Measurements from ENCODE around the gene OSBPL3.

OSBPL3 gene

GRCh38 chr7:24862461-24862860 lies 117.5 kb downstream of the OSBPL3 start:
- no peak for DNase-seq (ENCODE audit: low spot score)

GRCh38 chr7:24861336-24861735 lies 118.6 kb downstream of the OSBPL3 start:
- no peak for DNase-seq (ENCODE audit: low spot score)

- DNase-seq (ENCODE audit: low spot score) = no peak
These were observed 119.4 kb downstream of the OSBPL3 start for GRCh38 chr7:24860611-24861010.

- DNase-seq (ENCODE audit: low spot score) = no peak
These were observed 121.6 kb downstream of the OSBPL3 start for GRCh38 chr7:24858108-24858977.

- no peak for DNase-seq (ENCODE audit: low spot score)
These were observed 122.4 kb downstream of the OSBPL3 start for GRCh38 chr7:24857623-24858022.

- DNase-seq (ENCODE audit: low spot score) = no peak
These were observed 125.1 kb downstream of the OSBPL3 start for GRCh38 chr7:24854866-24855265.

GRCh38 chr7:24851786-24852185 lies 128.2 kb downstream of the OSBPL3 start:
- DNase-seq (ENCODE audit: low spot score) = no peak

GRCh38 chr7:24848878-24849277 lies 131.1 kb downstream of the OSBPL3 start:
- DNase-seq (ENCODE audit: low spot score) = no peak

GRCh38 chr7:24847754-24848153 lies 132.2 kb downstream of the OSBPL3 start:
- no peak for DNase-seq (ENCODE audit: low spot score)

GRCh38 chr7:24843821-24844434 lies 136.1 kb downstream of the OSBPL3 start:
- DNase-seq (ENCODE audit: low spot score) = no peak

- no peak for DNase-seq (ENCODE audit: low spot score)
These were observed 137.3 kb downstream of the OSBPL3 start for GRCh38 chr7:24842449-24843241.

GRCh38 chr7:24842029-24842428 lies 137.9 kb downstream of the OSBPL3 start:
- no peak for DNase-seq (ENCODE audit: low spot score)

- DNase-seq (ENCODE audit: low spot score) = no peak
These were observed 139.4 kb downstream of the OSBPL3 start for GRCh38 chr7:24840563-24840962.

- DNase-seq (ENCODE audit: low spot score) = no peak
These were observed 143.9 kb downstream of the OSBPL3 start for GRCh38 chr7:24836084-24836483.

GRCh38 chr7:24835643-24836042 lies 144.3 kb downstream of the OSBPL3 start:
- DNase-seq (ENCODE audit: low spot score) = no peak

- peak; percentile 51 for DNase-seq (ENCODE audit: low spot score)
These were observed 145.7 kb downstream of the OSBPL3 start for GRCh38 chr7:24834128-24834798.

- no peak for DNase-seq (ENCODE audit: low spot score)
These were observed 146.4 kb downstream of the OSBPL3 start for GRCh38 chr7:24833549-24833948.

- no peak for DNase-seq (ENCODE audit: low spot score)
These were observed 148.7 kb downstream of the OSBPL3 start for GRCh38 chr7:24831240-24831639.

GRCh38 chr7:24830440-24831050 lies 149.4 kb downstream of the OSBPL3 start:
- DNase-seq (ENCODE audit: low spot score) = no peak

GRCh38 chr7:24829787-24830186 lies 150.2 kb downstream of the OSBPL3 start:
- DNase-seq (ENCODE audit: low spot score) = no peak

- no peak for DNase-seq (ENCODE audit: low spot score)
These were observed 150.9 kb downstream of the OSBPL3 start for GRCh38 chr7:24828891-24829661.
